Measurements from ENCODE around the gene ANKRD28. TPM values are rescaled to one million over a fixed set of nuclear protein-coding genes. Genes with fewer than 3 reads are reported as not detected.
"Not testable (repeated sequence)": the region's sequence is repeated elsewhere in the genome, so short reads cannot be mapped to it uniquely, and the experiment has no call there.

ANKRD28 gene
- total RNA-seq, 1 experiment from 2014 or later: 82.6 TPM

DNA sequence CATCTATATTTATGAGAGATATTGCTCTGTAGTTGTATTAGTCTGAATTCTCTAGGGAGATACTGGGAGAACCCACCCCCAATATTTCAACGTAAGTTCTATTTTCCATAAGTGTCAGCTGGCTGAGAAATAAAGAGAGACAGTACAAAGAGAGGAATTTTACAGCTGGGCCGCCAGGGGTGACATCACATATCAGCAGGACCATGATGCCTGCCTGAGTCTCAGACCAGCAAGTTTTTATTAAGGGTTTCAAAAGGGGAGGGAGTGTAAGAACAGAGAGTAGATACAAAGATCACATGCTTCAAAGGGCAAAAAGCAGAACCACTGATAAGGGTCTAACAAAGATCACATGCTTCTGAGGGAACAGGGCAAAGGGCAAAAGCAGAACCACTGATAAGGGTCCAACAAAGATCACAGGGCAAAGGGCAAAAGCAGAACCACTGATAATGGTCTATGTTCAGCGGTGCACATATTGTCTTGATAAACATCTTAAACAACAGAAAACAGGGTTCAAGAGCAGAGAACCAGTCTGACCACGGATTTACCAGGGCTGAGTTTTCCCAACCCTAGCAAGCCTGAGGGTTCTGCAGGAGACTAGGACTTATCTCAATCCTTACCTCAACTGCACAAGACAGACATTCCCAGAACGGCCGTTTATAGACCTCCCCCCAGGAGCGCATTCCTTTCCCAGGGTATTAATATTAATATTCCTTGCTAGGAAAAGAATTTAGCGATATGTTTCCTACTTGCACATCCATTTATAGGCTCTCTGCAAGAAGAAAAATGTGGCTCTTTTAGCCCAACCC is 177.9 kb downstream of the ANKRD28 start:
- H2AFZ ChIP-seq; H3K36me3 ChIP-seq (ENCODE audit: low read depth); H3K4me1 ChIP-seq (replicated peaks; ENCODE audit: insufficient read depth); H3K79me2 ChIP-seq (ENCODE audit: low read depth); H3K4me3 ChIP-seq; H3K4me2 ChIP-seq; DNase-seq; H3K27ac ChIP-seq; intact Hi-C loops (cut with micrococcal nuclease; ENCODE audit: unreplicated experiment); BruUV-seq (replicated peaks); CTCF ChIA-PET; H3K9me2 ChIP-seq (ENCODE audit: insufficient read depth); H3K27me3 ChIP-seq (ENCODE audit: insufficient read depth, low read depth); H4K20me1 ChIP-seq (ENCODE audit: insufficient read depth); H3F3A ChIP-seq (ENCODE audit: insufficient read depth, low read depth): not testable (repeated sequence)
- POLR2A ChIA-PET (ENCODE audit: unreplicated experiment): interaction anchor here (0.6 kb wide), 1 partner anchor 13 kb away, joined by 4 read pairs; no protein-coding TSS in a partner anchor
- peaks cover 15% of the 10 kb centered on the region; the same call in 1 of the 2 replicates for H3K9me3 ChIP-seq (ENCODE audit: insufficient read depth, low read depth)

Small RNA genes lying within 50 kb of the gene (microRNA-seq; reads per million reads assigned to microRNA genes)
- gene MIR3134 (ENCODE audit: borderline number of aligned reads, borderline replicate concordance): not detected

Other genes starting within 250 kb of the ANKRD28 start
- gene HACL1, start 196.4 kb downstream of the ANKRD28 start, total RNA-seq (2021): 28.7 and 31.7 TPM in 2 replicates
- 15.6 and 18.1 TPM in 2 replicates for gene BTD, start 196.2 kb downstream of the ANKRD28 start, total RNA-seq (2021)